GM12878 (cell line): ENCODE data around the gene ADGRB2.

ENCODE experiments used
- ETV6 ChIP-seq, 2 experiments: fragments of 450-650 bp in 1 of 2; IDR thresholded peaks in 1 of 2; conservative IDR thresholded peaks in 1 of 2; 2 replicates each; pipeline ENCODE4 v1.6.1; 2014; ENCODE audit warnings: antibody characterized with exemption in 1 of 2, borderline replicate concordance in 1 of 2, low read depth in 1 of 2, mild to moderate bottlenecking in 1 of 2, moderate library complexity in 1 of 2
- GABPA ChIP-seq: IDR thresholded peaks from 2 replicates; pipeline ENCODE4 v1.6.1; 2014; ENCODE audit warnings: antibody characterized with exemption, low read depth, mild to moderate bottlenecking, inconsistent platforms
- TARDBP ChIP-seq: IDR thresholded peaks from 2 replicates; pipeline ENCODE4 v1.6.1; 2016; ENCODE audit warnings: borderline replicate concordance
- TF ChIP-seq, protein P1 (sequence below): IDR thresholded peaks from 2 replicates; pipeline ENCODE4 v1.6.1; 2012; ENCODE audit warnings: mild to moderate bottlenecking, low read depth, low read length
- TF ChIP-seq, protein P2 (sequence below): fragments of 450-650 bp; IDR thresholded peaks from 2 replicates; pipeline ENCODE4 v1.6.1; 2016; ENCODE audit warnings: mild to moderate bottlenecking
- TF ChIP-seq, protein P3 (sequence below): fragments of 450-650 bp; IDR thresholded peaks from 2 replicates; pipeline ENCODE4 v1.6.1; 2017; ENCODE audit warnings: mild to moderate bottlenecking, moderate library complexity

DNA sequence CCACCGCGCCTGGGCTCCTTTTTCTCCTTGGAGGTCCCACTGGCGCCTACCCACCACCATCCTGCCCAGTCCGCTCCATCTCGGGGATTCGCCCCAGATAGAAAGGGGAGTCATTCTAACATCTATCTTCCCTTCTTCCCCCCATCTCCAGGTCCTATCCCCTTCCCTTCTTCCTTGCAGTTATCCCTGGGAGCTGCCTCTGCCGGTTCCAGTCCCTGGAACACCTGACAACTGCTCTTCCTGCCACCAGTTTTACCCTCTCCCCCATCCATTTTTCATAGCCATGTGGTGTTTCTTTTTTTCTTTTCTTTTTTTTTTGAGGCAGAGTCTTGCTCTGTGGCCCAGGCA is 48.3 kb downstream of the ADGRB2 start:
- TF ChIP-seq TARDBP (no peak), GABPA (no peak), ETV6 (conservative IDR thresholded peaks at IDR 0.05 in 1 of 2, IDR thresholded peaks at IDR 0.05 in 1 of 2; ENCODE audit: borderline replicate concordance in 1 of 2, low read depth in 1 of 2) (no peak)
- TF ChIP-seq, protein P1, sequence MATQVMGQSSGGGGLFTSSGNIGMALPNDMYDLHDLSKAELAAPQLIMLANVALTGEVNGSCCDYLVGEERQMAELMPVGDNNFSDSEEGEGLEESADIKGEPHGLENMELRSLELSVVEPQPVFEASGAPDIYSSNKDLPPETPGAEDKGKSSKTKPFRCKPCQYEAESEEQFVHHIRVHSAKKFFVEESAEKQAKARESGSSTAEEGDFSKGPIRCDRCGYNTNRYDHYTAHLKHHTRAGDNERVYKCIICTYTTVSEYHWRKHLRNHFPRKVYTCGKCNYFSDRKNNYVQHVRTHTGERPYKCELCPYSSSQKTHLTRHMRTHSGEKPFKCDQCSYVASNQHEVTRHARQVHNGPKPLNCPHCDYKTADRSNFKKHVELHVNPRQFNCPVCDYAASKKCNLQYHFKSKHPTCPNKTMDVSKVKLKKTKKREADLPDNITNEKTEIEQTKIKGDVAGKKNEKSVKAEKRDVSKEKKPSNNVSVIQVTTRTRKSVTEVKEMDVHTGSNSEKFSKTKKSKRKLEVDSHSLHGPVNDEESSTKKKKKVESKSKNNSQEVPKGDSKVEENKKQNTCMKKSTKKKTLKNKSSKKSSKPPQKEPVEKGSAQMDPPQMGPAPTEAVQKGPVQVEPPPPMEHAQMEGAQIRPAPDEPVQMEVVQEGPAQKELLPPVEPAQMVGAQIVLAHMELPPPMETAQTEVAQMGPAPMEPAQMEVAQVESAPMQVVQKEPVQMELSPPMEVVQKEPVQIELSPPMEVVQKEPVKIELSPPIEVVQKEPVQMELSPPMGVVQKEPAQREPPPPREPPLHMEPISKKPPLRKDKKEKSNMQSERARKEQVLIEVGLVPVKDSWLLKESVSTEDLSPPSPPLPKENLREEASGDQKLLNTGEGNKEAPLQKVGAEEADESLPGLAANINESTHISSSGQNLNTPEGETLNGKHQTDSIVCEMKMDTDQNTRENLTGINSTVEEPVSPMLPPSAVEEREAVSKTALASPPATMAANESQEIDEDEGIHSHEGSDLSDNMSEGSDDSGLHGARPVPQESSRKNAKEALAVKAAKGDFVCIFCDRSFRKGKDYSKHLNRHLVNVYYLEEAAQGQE, result no peak
- TF ChIP-seq, protein P2, sequence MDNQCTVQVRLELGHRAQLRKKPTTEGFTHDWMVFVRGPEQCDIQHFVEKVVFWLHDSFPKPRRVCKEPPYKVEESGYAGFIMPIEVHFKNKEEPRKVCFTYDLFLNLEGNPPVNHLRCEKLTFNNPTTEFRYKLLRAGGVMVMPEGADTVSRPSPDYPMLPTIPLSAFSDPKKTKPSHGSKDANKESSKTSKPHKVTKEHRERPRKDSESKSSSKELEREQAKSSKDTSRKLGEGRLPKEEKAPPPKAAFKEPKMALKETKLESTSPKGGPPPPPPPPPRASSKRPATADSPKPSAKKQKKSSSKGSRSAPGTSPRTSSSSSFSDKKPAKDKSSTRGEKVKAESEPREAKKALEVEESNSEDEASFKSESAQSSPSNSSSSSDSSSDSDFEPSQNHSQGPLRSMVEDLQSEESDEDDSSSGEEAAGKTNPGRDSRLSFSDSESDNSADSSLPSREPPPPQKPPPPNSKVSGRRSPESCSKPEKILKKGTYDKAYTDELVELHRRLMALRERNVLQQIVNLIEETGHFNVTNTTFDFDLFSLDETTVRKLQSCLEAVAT, result no peak
- TF ChIP-seq, protein P3, sequence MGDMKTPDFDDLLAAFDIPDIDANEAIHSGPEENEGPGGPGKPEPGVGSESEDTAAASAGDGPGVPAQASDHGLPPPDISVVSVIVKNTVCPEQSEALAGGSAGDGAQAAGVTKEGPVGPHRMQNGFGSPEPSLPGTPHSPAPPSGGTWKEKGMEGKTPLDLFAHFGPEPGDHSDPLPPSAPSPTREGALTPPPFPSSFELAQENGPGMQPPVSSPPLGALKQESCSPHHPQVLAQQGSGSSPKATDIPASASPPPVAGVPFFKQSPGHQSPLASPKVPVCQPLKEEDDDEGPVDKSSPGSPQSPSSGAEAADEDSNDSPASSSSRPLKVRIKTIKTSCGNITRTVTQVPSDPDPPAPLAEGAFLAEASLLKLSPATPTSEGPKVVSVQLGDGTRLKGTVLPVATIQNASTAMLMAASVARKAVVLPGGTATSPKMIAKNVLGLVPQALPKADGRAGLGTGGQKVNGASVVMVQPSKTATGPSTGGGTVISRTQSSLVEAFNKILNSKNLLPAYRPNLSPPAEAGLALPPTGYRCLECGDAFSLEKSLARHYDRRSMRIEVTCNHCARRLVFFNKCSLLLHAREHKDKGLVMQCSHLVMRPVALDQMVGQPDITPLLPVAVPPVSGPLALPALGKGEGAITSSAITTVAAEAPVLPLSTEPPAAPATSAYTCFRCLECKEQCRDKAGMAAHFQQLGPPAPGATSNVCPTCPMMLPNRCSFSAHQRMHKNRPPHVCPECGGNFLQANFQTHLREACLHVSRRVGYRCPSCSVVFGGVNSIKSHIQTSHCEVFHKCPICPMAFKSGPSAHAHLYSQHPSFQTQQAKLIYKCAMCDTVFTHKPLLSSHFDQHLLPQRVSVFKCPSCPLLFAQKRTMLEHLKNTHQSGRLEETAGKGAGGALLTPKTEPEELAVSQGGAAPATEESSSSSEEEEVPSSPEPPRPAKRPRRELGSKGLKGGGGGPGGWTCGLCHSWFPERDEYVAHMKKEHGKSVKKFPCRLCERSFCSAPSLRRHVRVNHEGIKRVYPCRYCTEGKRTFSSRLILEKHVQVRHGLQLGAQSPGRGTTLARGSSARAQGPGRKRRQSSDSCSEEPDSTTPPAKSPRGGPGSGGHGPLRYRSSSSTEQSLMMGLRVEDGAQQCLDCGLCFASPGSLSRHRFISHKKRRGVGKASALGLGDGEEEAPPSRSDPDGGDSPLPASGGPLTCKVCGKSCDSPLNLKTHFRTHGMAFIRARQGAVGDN, result no peak
